Right atrium auricular region (tissue), 2 donors: Measurements from ENCODE around the gene PIK3R1. TPM values are rescaled to one million over a fixed set of nuclear protein-coding genes. Genes with fewer than 3 reads are reported as not detected.
A peak's percentile ranks its signal among the peaks of the same experiment; 100 is the strongest.

Experiments used
- DNase-seq: peaks from one replicate; pipeline ENCODE4 v3.0.0-alpha.2; 2019; ENCODE audit warnings: low spot score
- H3K27ac ChIP-seq, 2 donors: fragments of 200-600 bp; sonication (generic); 1 replicate in 1 of 2; 2 replicates in 1 of 2; pipeline ENCODE4 v1.5.1; 2016 to 2019
- H3K27me3 ChIP-seq, 2 donors: fragments of 200-600 bp; sonication (generic); one replicate each; pipeline versions ENCODE4 v1.5.1 to v1.6.0; 2017 to 2019
- H3K36me3 ChIP-seq: fragments of 200-600 bp; sonication (generic); one replicate; pipeline ENCODE4 v1.5.1; 2016
- H3K4me1 ChIP-seq, 2 donors: fragments of 200-600 bp; sonication (generic); one replicate each; pipeline versions ENCODE4 v1.5.1 to v1.6.0; 2017 to 2019
- H3K4me3 ChIP-seq, 2 donors: fragments of 200-600 bp; sonication (generic); 1 replicate in 1 of 2; 2 replicates in 1 of 2; pipeline ENCODE4 v1.5.1; 2017 to 2019; ENCODE audit warnings: mild to moderate bottlenecking in 1 of 2, moderate library complexity in 1 of 2
- H3K9me3 ChIP-seq, 2 donors: fragments of 200-600 bp; sonication (generic); one replicate each; pipeline ENCODE4 v1.5.1; 2019
- total RNA-seq, 2 donors: library from RNA; depleted of rRNA; stranded (reverse); fragments of >200 nt; gene quantifications; one replicate each; pipeline ENCODE4 v1.1.0, GENCODE V29; 2016
- TF ChIP-seq, protein P1 (sequence below), 2 donors: fragments of 200-600 bp; sonication (generic); IDR thresholded peaks; one replicate each; pipeline ENCODE4 v1.5.1; 2019; ENCODE audit warnings: antibody characterized with exemption in 2 of 2

The PIK3R1 gene
- total RNA-seq, 2 donors from 2014 or later: 87.0 to 91.1 TPM

DNA sequence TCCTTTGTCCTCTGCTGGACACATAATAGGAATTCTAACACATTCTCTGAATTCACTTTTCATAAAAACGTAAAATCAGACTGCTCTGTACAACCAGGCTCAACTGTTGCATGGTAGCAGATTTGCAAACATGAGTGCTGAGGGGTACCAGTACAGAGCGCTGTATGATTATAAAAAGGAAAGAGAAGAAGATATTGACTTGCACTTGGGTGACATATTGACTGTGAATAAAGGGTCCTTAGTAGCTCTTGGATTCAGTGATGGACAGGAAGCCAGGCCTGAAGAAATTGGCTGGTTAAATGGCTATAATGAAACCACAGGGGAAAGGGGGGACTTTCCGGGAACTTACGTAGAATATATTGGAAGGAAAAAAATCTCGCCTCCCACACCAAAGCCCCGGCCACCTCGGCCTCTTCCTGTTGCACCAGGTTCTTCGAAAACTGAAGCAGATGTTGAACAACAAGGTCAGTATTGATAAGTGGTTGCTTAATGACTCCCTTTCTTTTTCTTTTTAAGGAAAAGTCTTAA is 11.1 kb downstream of the PIK3R1 start:
- no peaks in the 10 kb centered on the region for H3K9me3 ChIP-seq
- peaks cover 0 to 85% of the 10 kb centered on the region in 2 donors for H3K4me1 ChIP-seq
- no peaks in the 10 kb centered on the region for H3K27me3 ChIP-seq
- TF ChIP-seq, protein P1, sequence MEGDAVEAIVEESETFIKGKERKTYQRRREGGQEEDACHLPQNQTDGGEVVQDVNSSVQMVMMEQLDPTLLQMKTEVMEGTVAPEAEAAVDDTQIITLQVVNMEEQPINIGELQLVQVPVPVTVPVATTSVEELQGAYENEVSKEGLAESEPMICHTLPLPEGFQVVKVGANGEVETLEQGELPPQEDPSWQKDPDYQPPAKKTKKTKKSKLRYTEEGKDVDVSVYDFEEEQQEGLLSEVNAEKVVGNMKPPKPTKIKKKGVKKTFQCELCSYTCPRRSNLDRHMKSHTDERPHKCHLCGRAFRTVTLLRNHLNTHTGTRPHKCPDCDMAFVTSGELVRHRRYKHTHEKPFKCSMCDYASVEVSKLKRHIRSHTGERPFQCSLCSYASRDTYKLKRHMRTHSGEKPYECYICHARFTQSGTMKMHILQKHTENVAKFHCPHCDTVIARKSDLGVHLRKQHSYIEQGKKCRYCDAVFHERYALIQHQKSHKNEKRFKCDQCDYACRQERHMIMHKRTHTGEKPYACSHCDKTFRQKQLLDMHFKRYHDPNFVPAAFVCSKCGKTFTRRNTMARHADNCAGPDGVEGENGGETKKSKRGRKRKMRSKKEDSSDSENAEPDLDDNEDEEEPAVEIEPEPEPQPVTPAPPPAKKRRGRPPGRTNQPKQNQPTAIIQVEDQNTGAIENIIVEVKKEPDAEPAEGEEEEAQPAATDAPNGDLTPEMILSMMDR (IDR thresholded peaks at IDR 0.05): no peak
- H3K4me3 ChIP-seq: no peak overlapping the region
- H3K36me3 ChIP-seq: peaks cover 30% of the 10 kb centered on the region
- no peak for DNase-seq
- H3K27ac ChIP-seq: peak overlapping the region; percentile 58 to 62

DNA sequence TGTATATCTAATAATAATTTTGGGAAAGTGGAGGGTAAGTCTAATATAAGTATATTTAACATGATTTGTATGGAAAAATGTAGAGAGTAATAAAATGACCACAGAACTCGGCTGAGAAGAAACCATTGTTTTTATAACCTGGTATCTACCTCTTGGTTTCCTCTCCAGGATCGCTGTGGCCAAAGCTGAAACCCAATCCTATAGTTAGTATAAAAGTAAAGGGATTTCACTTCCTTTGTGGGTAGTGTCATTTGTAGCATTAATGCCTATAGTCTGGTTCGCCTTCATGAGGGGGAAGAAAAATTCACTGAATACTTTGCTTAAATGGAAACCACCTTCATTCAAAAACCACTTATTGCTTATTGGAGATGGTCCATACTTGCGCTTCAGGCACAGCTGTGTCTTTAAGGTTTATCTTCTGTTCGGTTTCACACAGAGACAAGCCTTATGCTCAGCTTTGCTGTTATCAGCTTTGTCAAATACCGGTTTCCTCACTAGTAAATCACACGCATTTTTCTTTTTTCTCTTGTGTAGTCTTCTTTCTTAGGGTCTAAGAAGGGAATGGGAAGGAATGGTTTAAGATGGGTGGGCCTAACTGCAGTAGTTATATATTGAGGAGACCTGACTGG is 12.1 kb downstream of the PIK3R1 start:
- no peaks in the 10 kb centered on the region for H3K27me3 ChIP-seq
- peaks cover 31% of the 10 kb centered on the region for H3K36me3 ChIP-seq
- H3K27ac ChIP-seq: no peak overlapping the region
- TF ChIP-seq, protein P1 (IDR thresholded peaks at IDR 0.05): no peak
- DNase-seq: no peak
- no peaks in the 10 kb centered on the region for H3K9me3 ChIP-seq
- no peak overlapping the region for H3K4me3 ChIP-seq
- peaks cover 0 to 81% of the 10 kb centered on the region in 2 donors for H3K4me1 ChIP-seq

DNA sequence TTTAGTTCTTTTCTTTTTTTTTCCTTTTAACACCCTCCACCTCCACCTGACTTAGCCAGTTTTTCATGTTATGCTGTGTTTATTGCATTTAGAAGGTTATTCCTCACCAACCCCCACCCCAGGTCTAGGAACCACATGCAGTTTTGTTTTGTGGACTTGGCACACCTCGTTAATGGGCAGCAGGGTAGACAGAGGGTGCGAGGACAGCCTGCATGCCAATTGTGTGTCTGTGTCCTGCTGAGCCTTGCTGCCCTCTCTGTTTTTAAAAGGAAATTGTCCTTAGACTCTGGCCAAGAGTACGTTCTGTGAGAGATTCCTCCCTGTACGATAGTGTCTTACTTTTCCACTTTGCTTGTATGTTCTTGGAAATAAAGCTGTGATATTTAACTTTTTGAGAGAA is 13.9 kb downstream of the PIK3R1 start:
- Histone ChIP-seq H3K36me3 (peaks cover 31% of the 10 kb centered on the region), H3K27me3 (no peaks in the 10 kb centered on the region), H3K27ac (no peak overlapping the region), H3K4me1 (peaks cover 0 to 81% of the 10 kb centered on the region in 2 donors), H3K9me3 (no peaks in the 10 kb centered on the region), H3K4me3 (no peak overlapping the region)
- TF ChIP-seq, protein P1 (IDR thresholded peaks at IDR 0.05): no peak
- DNase-seq: no peak

DNA sequence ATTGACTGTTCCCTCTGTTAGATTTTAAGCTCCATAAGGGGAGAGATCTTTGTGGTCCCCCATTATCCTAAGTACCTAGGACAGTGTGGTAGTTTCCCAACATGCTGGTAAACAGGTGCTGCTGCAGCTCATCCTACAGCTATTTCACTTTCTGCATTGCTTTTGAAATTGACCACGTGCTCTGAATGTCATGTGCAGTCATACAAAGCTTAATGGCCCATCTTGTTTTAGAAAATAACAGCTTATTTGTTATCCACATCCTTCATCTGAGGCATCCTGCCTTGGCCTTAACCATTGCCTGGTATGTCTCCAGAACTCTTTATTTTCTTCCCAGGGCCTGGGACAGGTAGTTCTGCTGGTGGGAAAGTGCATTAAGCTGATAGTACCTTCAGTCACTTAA is 14.7 kb downstream of the PIK3R1 start:
- Histone ChIP-seq H3K4me1 (peaks cover 0 to 76% of the 10 kb centered on the region in 2 donors), H3K4me3 (no peak overlapping the region)

DNA sequence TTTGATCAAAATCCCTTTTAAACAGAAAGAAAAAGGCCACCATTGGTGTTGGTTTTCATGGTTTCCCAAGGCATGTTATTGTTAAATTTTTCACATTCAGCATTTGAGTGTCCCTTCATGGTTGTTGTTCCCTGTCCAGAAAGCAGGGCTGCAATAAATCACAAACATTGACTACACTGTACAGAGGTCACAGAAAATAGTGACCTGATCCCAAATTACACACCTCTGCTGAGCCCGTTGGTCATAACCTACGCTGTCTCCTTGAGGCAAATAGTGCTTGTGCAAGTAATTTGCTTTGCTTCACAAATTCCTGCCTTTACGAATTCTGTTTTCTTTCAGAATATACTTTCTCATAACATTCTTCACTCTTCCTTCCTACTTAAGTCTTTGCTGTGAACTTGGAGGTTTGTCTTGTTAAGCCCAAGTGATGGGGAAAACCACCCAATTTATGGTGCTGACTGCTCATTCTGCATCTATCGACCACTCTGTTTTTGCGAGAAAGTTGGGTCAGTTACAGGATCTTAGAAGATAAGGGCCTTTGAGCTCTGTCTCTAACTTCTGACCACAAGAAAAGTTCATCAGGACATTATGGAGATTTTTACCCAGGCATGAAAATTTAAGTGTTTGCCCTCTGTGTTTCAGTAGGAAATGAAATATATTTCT is 16.0 kb downstream of the PIK3R1 start:
- H3K27me3 ChIP-seq: no peaks in the 10 kb centered on the region
- no peak overlapping the region for H3K27ac ChIP-seq

More for the DNA sequence above, 14.7 kb downstream of the PIK3R1 start:
- TF ChIP-seq, protein P1 (IDR thresholded peaks at IDR 0.05): no peak
- no peak for DNase-seq
- Histone ChIP-seq H3K36me3 (peaks cover 31% of the 10 kb centered on the region), H3K9me3 (no peaks in the 10 kb centered on the region), H3K27ac (no peak overlapping the region), H3K27me3 (no peaks in the 10 kb centered on the region)

More for the DNA sequence above, 16.0 kb downstream of the PIK3R1 start:
- Histone ChIP-seq H3K4me1 (peaks cover 0 to 65% of the 10 kb centered on the region in 2 donors), H3K4me3 (no peak overlapping the region), H3K9me3 (no peaks in the 10 kb centered on the region), H3K36me3 (peaks cover 27% of the 10 kb centered on the region)
- DNase-seq: no peak
- TF ChIP-seq, protein P1 (IDR thresholded peaks at IDR 0.05): no peak
